Gastroesophageal sphincter (tissue), 3 donors: ENCODE data around the gene BIN2.

Experiments
- EP300 ChIP-seq: sonication (generic); formaldehyde crosslinking; IDR thresholded peaks from one replicate; pipeline ENCODE4 v1.6.1; 2017; ENCODE audit warnings: antibody characterized with exemption, mild to moderate bottlenecking
- POLR2A ChIP-seq, 2 donors: fragments of 450-650 bp; IDR thresholded peaks; one replicate each; pipeline ENCODE4 v1.6.1; 2017; ENCODE audit warnings: antibody characterized with exemption in 2 of 2, mild to moderate bottlenecking in 2 of 2, moderate library complexity in 1 of 2
- POLR2AphosphoS5 ChIP-seq: sonication (generic); formaldehyde crosslinking; IDR thresholded peaks from one replicate; pipeline ENCODE4 v1.6.1; 2017; ENCODE audit warnings: antibody characterized with exemption
- TF ChIP-seq, protein P1 (sequence below), 4 experiments: fragments of 200-600 bp in 2 of 4; fragments of 450-650 bp in 2 of 4; sonication (generic) in 1 of 4; IDR thresholded peaks; one replicate each; pipeline ENCODE4 v1.5.1; 2017 to 2019; ENCODE audit warnings: antibody characterized with exemption in 4 of 4, mild to moderate bottlenecking in 2 of 4, moderate library complexity in 2 of 4

DNA sequence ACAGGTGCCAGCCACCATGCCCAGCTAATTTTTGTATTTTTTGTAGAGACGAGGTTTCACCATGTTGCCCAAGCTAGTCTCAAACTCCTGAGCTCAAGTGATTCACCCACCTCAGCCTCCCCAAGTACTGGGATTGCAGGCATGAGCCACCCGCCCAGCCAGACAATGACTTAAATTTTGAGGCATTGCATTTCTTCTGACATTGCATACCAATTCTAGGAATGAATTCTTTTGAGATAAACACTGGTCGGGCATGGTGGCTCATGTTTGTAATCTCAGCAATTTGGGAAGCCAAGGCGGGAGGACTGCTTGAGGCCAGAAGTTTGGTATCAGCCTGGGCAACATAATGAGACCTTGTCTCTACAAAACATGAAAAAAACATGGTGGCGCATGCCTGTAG is 25.1 kb upstream of the BIN2 start:
- TF ChIP-seq POLR2A (IDR thresholded peaks at IDR 0.05) (no peak), POLR2AphosphoS5 (no peak), EP300 (no peak)
- TF ChIP-seq, protein P1, sequence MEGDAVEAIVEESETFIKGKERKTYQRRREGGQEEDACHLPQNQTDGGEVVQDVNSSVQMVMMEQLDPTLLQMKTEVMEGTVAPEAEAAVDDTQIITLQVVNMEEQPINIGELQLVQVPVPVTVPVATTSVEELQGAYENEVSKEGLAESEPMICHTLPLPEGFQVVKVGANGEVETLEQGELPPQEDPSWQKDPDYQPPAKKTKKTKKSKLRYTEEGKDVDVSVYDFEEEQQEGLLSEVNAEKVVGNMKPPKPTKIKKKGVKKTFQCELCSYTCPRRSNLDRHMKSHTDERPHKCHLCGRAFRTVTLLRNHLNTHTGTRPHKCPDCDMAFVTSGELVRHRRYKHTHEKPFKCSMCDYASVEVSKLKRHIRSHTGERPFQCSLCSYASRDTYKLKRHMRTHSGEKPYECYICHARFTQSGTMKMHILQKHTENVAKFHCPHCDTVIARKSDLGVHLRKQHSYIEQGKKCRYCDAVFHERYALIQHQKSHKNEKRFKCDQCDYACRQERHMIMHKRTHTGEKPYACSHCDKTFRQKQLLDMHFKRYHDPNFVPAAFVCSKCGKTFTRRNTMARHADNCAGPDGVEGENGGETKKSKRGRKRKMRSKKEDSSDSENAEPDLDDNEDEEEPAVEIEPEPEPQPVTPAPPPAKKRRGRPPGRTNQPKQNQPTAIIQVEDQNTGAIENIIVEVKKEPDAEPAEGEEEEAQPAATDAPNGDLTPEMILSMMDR (IDR thresholded peaks at IDR 0.05) = no peak
